H1 (cell line): ENCODE data around the gene UBASH3A. TPM values are rescaled to one million over a fixed set of nuclear protein-coding genes. Genes with fewer than 3 reads are reported as not detected.

ENCODE experiments used
- CTCF ChIA-PET: fragments of 300-600 bp; sonication (Branson Sonifier 250); formaldehyde crosslinking; loops from one replicate; lab custom pipeline; 2021; ENCODE audit not compliant: partially characterized antibody; lab: Charles Lee
- POLR2A ChIA-PET: fragments of 300-600 bp; sonication (Branson Sonifier 250); formaldehyde crosslinking; loops from one replicate; lab custom pipeline; 2021; ENCODE audit warnings: inconsistent platforms; ENCODE audit not compliant: partially characterized antibody; lab: Charles Lee
- DNase-seq, 2 experiments: peaks; one replicate each; pipeline versions ENCODE4 v3.0.0 to v3.0.0-alpha.2; 2010 to 2022; ENCODE audit warnings: low spot score in 2 of 2, low read depth in 1 of 2, mixed read lengths in 1 of 2
- FAIRE-seq: peaks from 2 replicates; lab custom pipeline; 2011; peaks lifted over from hg19 to GRCh38; lab: Jason Lieb, UNC
- H2AFZ ChIP-seq: 2 replicates; pipeline ENCODE4 v1.8.1; 2012; ENCODE audit warnings: low read length, inconsistent platforms
- H2AK5ac ChIP-seq: 2 replicates; pipeline ENCODE4 v1.6.1; 2013; ENCODE audit warnings: low read depth, low read length
- H2BK120ac ChIP-seq: replicated peaks from 2 replicates; pipeline ENCODE3; 2013; ENCODE audit warnings: low read depth, low read length, inconsistent platforms
- H2BK12ac ChIP-seq: 2 replicates; pipeline ENCODE4 v1.6.1; 2013; ENCODE audit warnings: low read depth, low read length
- H2BK15ac ChIP-seq: 2 replicates; pipeline ENCODE4 v1.6.1; 2013; ENCODE audit warnings: low read length
- H2BK20ac ChIP-seq: 2 replicates; pipeline ENCODE4 v1.6.1; 2013; ENCODE audit warnings: low read length
- H2BK5ac ChIP-seq: 2 replicates; pipeline ENCODE4 v1.6.1; 2013; ENCODE audit warnings: low read depth, low read length
- H3K14ac ChIP-seq: 2 replicates; pipeline ENCODE4 v1.6.1; 2013; ENCODE audit warnings: inconsistent platforms; ENCODE audit not compliant: insufficient read length
- H3K18ac ChIP-seq: 2 replicates; pipeline ENCODE4 v1.6.1; 2013; ENCODE audit warnings: low read length; ENCODE audit errors: extremely low read depth
- H3K23ac ChIP-seq: 2 replicates; pipeline ENCODE4 v1.6.1; 2013; ENCODE audit warnings: inconsistent platforms; ENCODE audit not compliant: insufficient read length
- H3K23me2 ChIP-seq: 2 replicates; pipeline ENCODE4 v1.6.1; 2013; ENCODE audit warnings: low read depth, low read length
- H3K27ac ChIP-seq: 2 replicates; pipeline ENCODE4 v1.6.1; 2011; ENCODE audit warnings: low read depth, low read length, inconsistent platforms
- H3K27me3 ChIP-seq, 4 experiments: replicated peaks in 1 of 4; 1 replicate in 1 of 4; 2 replicates in 3 of 4; pipeline versions ENCODE4 v1.6.1 to v1.8.1; 2011 to 2013; ENCODE audit warnings: low read length in 3 of 4, mild to moderate bottlenecking in 3 of 4, inconsistent platforms in 2 of 4, mixed read lengths in 2 of 4, moderate library complexity in 1 of 4; ENCODE audit not compliant: control insufficient read depth in 3 of 4, insufficient read depth in 3 of 4; ENCODE audit errors: extremely low read depth in 1 of 4
- H3K36me3 ChIP-seq, 4 experiments: 2 replicates each; pipeline versions ENCODE4 v1.6.1 to v1.8.1; 2011 to 2013; ENCODE audit warnings: mild to moderate bottlenecking in 4 of 4, low read length in 3 of 4, moderate library complexity in 2 of 4, control low read depth in 1 of 4, inconsistent platforms in 1 of 4; ENCODE audit not compliant: insufficient read depth in 4 of 4, control insufficient read depth in 2 of 4
- H3K4ac ChIP-seq: replicated peaks from 2 replicates; pipeline ENCODE3; 2013; ENCODE audit warnings: low read length, low read depth, mixed read lengths, inconsistent platforms; ENCODE audit not compliant: insufficient read length
- H3K4me1 ChIP-seq, 4 experiments: replicated peaks in 1 of 4; 1 replicate in 1 of 4; 2 replicates in 3 of 4; pipeline versions ENCODE4 v1.6.1 to v1.8.1; 2011 to 2013; ENCODE audit warnings: low read length in 3 of 4, inconsistent platforms in 2 of 4, mixed read lengths in 1 of 4; ENCODE audit not compliant: insufficient read depth in 4 of 4, control insufficient read depth in 3 of 4
- H3K4me2 ChIP-seq, 2 experiments: 2 replicates each; pipeline versions ENCODE4 v1.6.1 to v1.8.1; 2011 to 2013; ENCODE audit warnings: low read depth in 2 of 2, low read length in 2 of 2, control low read depth in 1 of 2, inconsistent platforms in 1 of 2, mild to moderate bottlenecking in 1 of 2; ENCODE audit not compliant: insufficient read depth in 1 of 2
- H3K4me3 ChIP-seq, 4 experiments: fragments of 200-600, 300-600 bp in 1 of 4; sonication (generic), shearing (Covaris generic), sonication (Bioruptor Twin) in 1 of 4; 2 replicates each; pipeline versions ENCODE4 v1.5.1 to v1.8.1; 2011 to 2016; ENCODE audit warnings: low read length in 4 of 4, low read depth in 3 of 4, control low read depth in 2 of 4, inconsistent platforms in 2 of 4, mild to moderate bottlenecking in 2 of 4, mixed read lengths in 1 of 4, moderate library complexity in 1 of 4; ENCODE audit not compliant: insufficient read depth in 2 of 4; ENCODE audit errors: extremely low read depth in 1 of 4
- H3K56ac ChIP-seq: replicated peaks from 2 replicates; pipeline ENCODE3; 2013; ENCODE audit warnings: low read depth, mild to moderate bottlenecking, mixed read lengths, low read length, inconsistent platforms; ENCODE audit not compliant: insufficient read length
- H3K79me1 ChIP-seq: 2 replicates; pipeline ENCODE4 v1.6.1; 2013; ENCODE audit warnings: low read depth, low read length, control low read depth
- H3K79me2 ChIP-seq, 2 experiments: 2 replicates each; pipeline versions ENCODE4 v1.6.1 to v1.8.1; 2012 to 2013; ENCODE audit warnings: low read length in 2 of 2, mild to moderate bottlenecking in 2 of 2, inconsistent platforms in 1 of 2; ENCODE audit not compliant: insufficient read depth in 2 of 2, control insufficient read depth in 1 of 2
- H3K9ac ChIP-seq, 4 experiments: replicated peaks in 1 of 4; 1 replicate in 1 of 4; 2 replicates in 3 of 4; pipeline versions ENCODE4 v1.6.1 to v1.8.1; 2011 to 2013; ENCODE audit warnings: low read depth in 3 of 4, low read length in 3 of 4, control low read depth in 2 of 4, mild to moderate bottlenecking in 2 of 4, moderate library complexity in 2 of 4, inconsistent platforms in 1 of 4; ENCODE audit errors: extremely low read depth in 1 of 4
- H3K9me3 ChIP-seq, 2 experiments: 2 replicates each; pipeline versions ENCODE4 v1.6.1 to v1.8.1; 2012 to 2013; ENCODE audit warnings: mild to moderate bottlenecking in 2 of 2, moderate library complexity in 2 of 2, control low read depth in 1 of 2, inconsistent platforms in 1 of 2, low read depth in 1 of 2, low read length in 1 of 2, mixed read lengths in 1 of 2; ENCODE audit not compliant: insufficient read depth in 2 of 2
- H4K20me1 ChIP-seq, 2 experiments: replicated peaks in 1 of 2; 2 replicates each; pipeline versions ENCODE3 to v1.8.1; 2011 to 2013; ENCODE audit warnings: inconsistent platforms in 2 of 2, low read length in 2 of 2, mild to moderate bottlenecking in 1 of 2; ENCODE audit not compliant: insufficient read depth in 2 of 2, control insufficient read depth in 1 of 2
- H4K5ac ChIP-seq: 2 replicates; pipeline ENCODE4 v1.6.1; 2013; ENCODE audit warnings: low read length, low read depth, mixed read lengths, inconsistent platforms; ENCODE audit not compliant: insufficient read length
- H4K8ac ChIP-seq: 2 replicates; pipeline ENCODE4 v1.8.0; 2013; ENCODE audit warnings: mild to moderate bottlenecking, moderate library complexity, low read length, inconsistent platforms; ENCODE audit not compliant: insufficient read depth; ENCODE audit errors: extremely low read depth
- H4K91ac ChIP-seq: replicated peaks from 2 replicates; pipeline ENCODE3; 2013; ENCODE audit warnings: low read length, mixed read lengths, inconsistent platforms; ENCODE audit not compliant: insufficient read length
- ASH2L ChIP-seq: fragments of 200-600, 300-600 bp; sonication (generic); IDR thresholded peaks from one replicate; pipeline ENCODE4 v1.7.1; 2017; ENCODE audit warnings: low read length
- ATF2 ChIP-seq: IDR thresholded peaks from 2 replicates; pipeline ENCODE4 v1.6.1; 2012; ENCODE audit warnings: low read length, inconsistent platforms
- BCL11A ChIP-seq, 2 experiments: IDR thresholded peaks; one replicate each; pipeline ENCODE4 v1.6.1; 2011; ENCODE audit warnings: low read depth in 2 of 2, low read length in 2 of 2, mild to moderate bottlenecking in 2 of 2
- CEBPB ChIP-seq: IDR thresholded peaks from 2 replicates; pipeline ENCODE4 v1.6.1; 2012; ENCODE audit warnings: low read depth, low read length
- CHD2 ChIP-seq: IDR thresholded peaks from 2 replicates; pipeline ENCODE4 v1.6.1; 2012; ENCODE audit warnings: low read length, improper control_type of control experiment
- CTCF ChIP-seq, 3 experiments: IDR thresholded peaks; 1 replicate in 2 of 3; 2 replicates in 1 of 3; pipeline versions ENCODE4 v1.5.1 to v1.6.1; 2011; ENCODE audit warnings: low read length in 3 of 3, mild to moderate bottlenecking in 3 of 3, inconsistent platforms in 2 of 3, low read depth in 1 of 3, moderate library complexity in 1 of 3; ENCODE audit not compliant: insufficient read depth in 1 of 3; ENCODE audit errors: control extremely low read depth in 1 of 3
- HDAC2 ChIP-seq, 2 experiments: fragments of 300-600 bp in 1 of 2; sonication (generic) in 1 of 2; IDR thresholded peaks; 2 replicates each; pipeline ENCODE4 v1.6.1; 2011 to 2012; ENCODE audit warnings: low read depth in 2 of 2, low read length in 2 of 2, mild to moderate bottlenecking in 2 of 2, moderate library complexity in 2 of 2, borderline replicate concordance in 1 of 2, inconsistent platforms in 1 of 2
- RFX5 ChIP-seq: IDR thresholded peaks from 2 replicates; pipeline ENCODE4 v1.6.1; 2011; ENCODE audit warnings: low read depth, low read length, improper control_type of control experiment, borderline replicate concordance
- SP1 ChIP-seq: IDR thresholded peaks from 2 replicates; pipeline ENCODE4 v1.6.1; 2011; ENCODE audit warnings: low read depth, low read length
- TCF12 ChIP-seq: IDR thresholded peaks from 2 replicates; pipeline ENCODE4 v1.6.1; 2011; ENCODE audit warnings: low read depth, mild to moderate bottlenecking, low read length
- WGBS, 2 experiments: shearing (Covaris generic) in 1 of 2; methylation state at CpG; one replicate each; pipeline versions ENCODE4 v1.1.6 to v1.1.7; 2013 to 2015; ENCODE audit warnings: low lambda C conversion rate in 2 of 2, mixed read lengths in 2 of 2, inconsistent platforms in 1 of 2, low coverage in 1 of 2, missing lambda C conversion rate in 1 of 2; ENCODE audit not compliant: insufficient replicate concordance in 2 of 2, insufficient coverage in 1 of 2, insufficient read length in 1 of 2; ENCODE audit errors: extremely low coverage in 1 of 2, missing lambda C conversion rate in 1 of 2; 5-methylcytosine and 5-hydroxymethylcytosine counted together
- polyA plus RNA-seq, 7 experiments: library from polyadenylated mRNA; depleted of rRNA in 3 of 7; stranded (reverse) in 5 of 7; unstranded in 2 of 7; fragments of >200 nt in 5 of 7; fragments of 200-250 nt in 2 of 7; gene quantifications; 1 replicate in 5 of 7; 2 replicates in 1 of 7; 4 replicates in 1 of 7; pipeline versions ENCODE4 v1.2.1 to v1.2.3, GENCODE V29; 2011 to 2013; ENCODE audit warnings: missing spikeins in 2 of 7, mixed read lengths in 2 of 7
- total RNA-seq: library from RNA; stranded (reverse); fragmentation: NEBNext Ultra II Directional; extraction: Animal tissue kit (Norgen Biotek cat#: 25700); gene quantifications from 2 replicates; pipeline ENCODE4 v1.2.1, GENCODE V29; 2021

The UBASH3A gene
- total and polyA plus RNA-seq, 2 of the 8 experiments (the other 6 are each of a cell fraction or from before 2014, with no cell fraction given) = not detected

- Histone ChIP-seq H3K79me1 (no peaks in the 10 kb centered on the region), H3K23me2 (no peaks in the 10 kb centered on the region), H3K4me2 (no peak overlapping the region), H2BK5ac (no peak overlapping the region), H3K56ac (no peak overlapping the region), H3K4me3 (no peak overlapping the region), H3K9ac (no peak overlapping the region), H3K27ac (no peak overlapping the region), H4K20me1 (peaks cover 0 to 4% of the 10 kb centered on the region in 2 experiments), H3K4ac (no peak overlapping the region), H2BK20ac (no peak overlapping the region), H3K79me2 (no peaks in the 10 kb centered on the region), H2BK12ac (no peak overlapping the region), H2BK120ac (no peak overlapping the region), H3K36me3 (no peaks in the 10 kb centered on the region), H3K14ac (no peak overlapping the region), H3K27me3 (no peaks in the 10 kb centered on the region), H3K4me1 (peaks cover 0 to 2% (median 0%) of the 10 kb centered on the region in 4 experiments; a peak in 2 of 7 replicates), H3K18ac (no peak overlapping the region), H3K23ac (no peak overlapping the region), H4K8ac (no peak overlapping the region), H4K91ac (no peak overlapping the region), H3K9me3 (no peaks in the 10 kb centered on the region), H2BK15ac (no peak overlapping the region), H2AFZ (no peak overlapping the region), H2AK5ac (no peak overlapping the region), H4K5ac (no peak overlapping the region)
- ChIA-PET CTCF (interaction anchor here (1.4 to 2.4 kb wide), 6 partner anchors 22 to 283 kb away, joined by 3 to 7 read pairs (median 4); no protein-coding TSS in a partner anchor), POLR2A (no interaction called here)
- DNase-seq (no peak), FAIRE-seq (no peak)
- 93% methylated on average over 4 of the region's 4 CpGs; no CpG with 5 or more reads in 1 of the 2 experiments for WGBS, 2 experiments
- TF ChIP-seq RFX5 = no peak
- TF ChIP-seq BCL11A (IDR thresholded peaks at IDR 0.05; ENCODE audit: low read depth in 2 of 2, low read length in 2 of 2) = no peak
- TF ChIP-seq TCF12 = no peak
- no peak for TF ChIP-seq SP1
- no peak for TF ChIP-seq CHD2
- no peak for TF ChIP-seq ATF2
- TF ChIP-seq CTCF (IDR thresholded peaks at IDR 0.05; ENCODE audit: control extremely low read depth in 1 of 3, insufficient read depth in 1 of 3, low read depth in 1 of 3, low read length in 3 of 3) = no peak
- TF ChIP-seq CEBPB = no peak
- no peak for TF ChIP-seq HDAC2 (IDR thresholded peaks at IDR 0.05; ENCODE audit: borderline replicate concordance in 1 of 2, low read depth in 2 of 2, low read length in 2 of 2)
- TF ChIP-seq ASH2L = no peak
These were observed 42.8 kb downstream of the UBASH3A start for GRCh38 chr21:42446531-42446930.
